Lower leg skin (tissue), 4 donors: Measurements from ENCODE around the gene KIAA0825. TPM values are rescaled to one million over a fixed set of nuclear protein-coding genes. Genes with fewer than 3 reads are reported as not detected.

Source experiments
- DNase-seq, 2 donors: peaks; one replicate each; pipeline ENCODE4 v3.0.0-alpha.2; 2019; ENCODE audit warnings: low spot score in 2 of 2
- H3K4me3 ChIP-seq: fragments of 200-600 bp; sonication (generic); 2 replicates; pipeline ENCODE4 v1.5.1; 2017; ENCODE audit warnings: mild to moderate bottlenecking, low read depth; ENCODE audit not compliant: poor library complexity, severe bottlenecking
- CTCF ChIP-seq, 3 donors: fragments of 450-650 bp; IDR thresholded peaks; one replicate each; pipeline ENCODE4 v1.5.1; 2016; ENCODE audit warnings: antibody characterized with exemption in 3 of 3, mild to moderate bottlenecking in 3 of 3, moderate library complexity in 2 of 3
- POLR2A ChIP-seq, 2 donors: fragments of 450-650 bp; IDR thresholded peaks; one replicate each; pipeline ENCODE4 v1.6.1; 2016 to 2017; ENCODE audit warnings: antibody characterized with exemption in 2 of 2, mild to moderate bottlenecking in 1 of 2, moderate library complexity in 1 of 2
- WGBS, 2 donors: methylation state at CpG; one replicate each; pipeline ENCODE4 v1.1.5; 2018; 5-methylcytosine and 5-hydroxymethylcytosine counted together
- intact Hi-C: fragments of 100-400 bp; cut with DNase I; formaldehyde crosslinking; loops from one replicate; pipeline ENCODE4 v1.15.0; 2023; ENCODE audit warnings: low total_unique reads
- total RNA-seq, 4 donors: library from RNA; depleted of rRNA; stranded (reverse); fragments of >200 nt; gene quantifications; one replicate each; pipeline ENCODE4 v1.1.0, GENCODE V29; 2016

KIAA0825 gene
- total RNA-seq, 4 donors from 2014 or later = 1.6 to 3.4 (median 2.5) TPM

GRCh38 chr5:94623011-94623410 lies 4.6 kb upstream of the KIAA0825 start:
- H3K4me3 ChIP-seq = no peak overlapping the region

DNA sequence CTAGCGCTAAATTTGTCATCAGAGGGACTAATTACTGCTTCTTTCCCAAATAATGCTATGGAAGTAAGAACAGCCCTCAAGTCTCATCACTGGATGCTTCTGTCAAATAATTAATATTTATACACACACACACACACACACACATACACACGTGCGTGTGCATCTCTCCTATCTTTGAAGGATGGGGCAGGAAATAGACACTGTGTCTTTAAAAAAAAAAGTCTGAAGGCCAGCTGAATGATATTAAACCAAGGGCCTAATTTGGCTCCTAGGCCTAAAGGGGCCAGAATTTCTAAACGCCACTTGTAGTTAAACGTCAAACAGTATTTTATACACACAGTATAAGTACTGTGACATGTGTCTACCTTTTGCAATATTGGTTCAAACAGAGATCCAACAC lies 3.4 kb upstream of the KIAA0825 start:
- no peak overlapping the region for H3K4me3 ChIP-seq
- TF ChIP-seq POLR2A (IDR thresholded peaks at IDR 0.05) = no peak
- no peak for TF ChIP-seq CTCF (IDR thresholded peaks at IDR 0.05)
- 65 to 70% methylated on average over 5 of the region's 5 CpGs for WGBS, 2 donors

More at GRCh38 chr5:94623011-94623410, 4.6 kb upstream of the KIAA0825 start:
- intact Hi-C loops = no loop called here
- no peak for DNase-seq
- TF ChIP-seq POLR2A (IDR thresholded peaks at IDR 0.05) (no peak), CTCF (IDR thresholded peaks at IDR 0.05) (no peak)

GRCh38 chr5:94620256-94620655 lies 1.9 kb upstream of the KIAA0825 start:
- intact Hi-C loops = no loop called here
- no peak for DNase-seq
- no peak overlapping the region for H3K4me3 ChIP-seq
- WGBS, 2 donors = 92% methylated on average over 5 of the region's 5 CpGs
- TF ChIP-seq POLR2A (IDR thresholded peaks at IDR 0.05) (no peak), CTCF (IDR thresholded peaks at IDR 0.05) (no peak)

More for the DNA sequence above, 3.4 kb upstream of the KIAA0825 start:
- intact Hi-C loops = no loop called here
- DNase-seq = no peak

DNA sequence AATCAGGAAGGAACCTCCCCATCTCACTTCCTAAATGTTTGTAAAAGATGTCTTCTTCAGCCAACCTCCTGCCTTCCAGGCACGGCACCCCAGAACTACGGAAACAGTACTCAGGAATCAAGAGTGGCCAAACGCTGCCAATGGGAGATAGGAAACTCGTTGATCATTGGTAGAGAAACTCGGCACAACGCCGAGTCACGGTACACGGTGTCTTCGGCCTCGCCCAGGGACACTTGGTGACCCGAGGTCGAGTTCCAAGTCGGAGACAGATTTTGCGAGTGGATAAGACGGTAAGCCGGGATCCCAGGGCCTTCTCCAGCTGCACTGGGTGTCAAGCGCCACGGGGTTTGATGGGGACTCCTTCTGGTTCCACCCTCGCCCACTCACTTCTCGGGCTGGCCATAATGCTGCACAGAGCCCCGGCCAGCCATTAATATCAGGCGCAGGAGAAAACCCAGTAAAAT lies 343 bp downstream of the KIAA0825 start:
- intact Hi-C loops = no loop called here
- peak; percentile 36 to 86 for DNase-seq
- no peak for TF ChIP-seq POLR2A (IDR thresholded peaks at IDR 0.05)
- WGBS, 2 donors = 0 to 1% methylated on average over 23 of the region's 23 CpGs
- H3K4me3 ChIP-seq = peak overlapping the region; percentile 58

DNA sequence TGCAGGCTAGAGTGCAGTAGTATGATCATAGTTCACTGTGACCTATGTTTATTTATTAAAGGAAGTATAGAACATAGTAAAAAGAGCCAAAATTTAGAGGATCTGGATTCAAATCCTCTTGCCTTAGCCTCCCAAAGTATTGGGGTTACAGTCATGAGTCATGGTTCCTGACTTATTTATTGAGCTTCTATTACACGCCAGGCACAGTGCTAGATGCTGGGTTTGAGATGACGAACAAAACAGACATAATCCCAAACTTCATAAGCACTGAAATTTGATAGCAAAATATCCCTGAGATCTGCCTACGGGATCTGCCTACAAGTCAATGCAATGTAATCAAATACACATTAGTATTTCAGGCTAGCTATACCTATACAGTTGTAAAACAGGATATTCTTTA lies 2.5 kb downstream of the KIAA0825 start:
- WGBS, 2 donors = 94 to 95% methylated on average over 3 of the region's 3 CpGs
- intact Hi-C loops = no loop called here
- TF ChIP-seq CTCF (IDR thresholded peaks at IDR 0.05) (no peak), POLR2A (IDR thresholded peaks at IDR 0.05) (no peak)
- H3K4me3 ChIP-seq = no peak overlapping the region
- DNase-seq = no peak

GRCh38 chr5:94614156-94614805 lies 4.1 kb downstream of the KIAA0825 start:
- no peak overlapping the region for H3K4me3 ChIP-seq
- intact Hi-C loops = no loop called here
- DNase-seq = no peak
- no peak for TF ChIP-seq POLR2A (IDR thresholded peaks at IDR 0.05)
- no peak for TF ChIP-seq CTCF (IDR thresholded peaks at IDR 0.05)
- WGBS, 2 donors = 84 to 97% methylated on average over 2 of the region's 2 CpGs
